Subcutaneous abdominal adipose tissue (tissue), 5 donors: Measurements from ENCODE around the gene KCNG2.
A peak's percentile ranks its signal among the peaks of the same experiment; 100 is the strongest.
"Not testable (repeated sequence)": the region's sequence is repeated elsewhere in the genome, so short reads cannot be mapped to it uniquely, and the experiment has no call there.

Source experiments
- H3K27ac ChIP-seq: one replicate; pipeline ENCODE4 v1.7.0; 2013; ENCODE audit warnings: low read depth, mild to moderate bottlenecking, inconsistent platforms, low read length, moderate library complexity
- H3K27me3 ChIP-seq, 5 donors: one replicate each; pipeline ENCODE4 v1.7.0; 2013; ENCODE audit warnings: low read length in 5 of 5, inconsistent platforms in 1 of 5; ENCODE audit not compliant: control insufficient read depth in 5 of 5, insufficient read depth in 4 of 5
- H3K36me3 ChIP-seq, 5 donors: one replicate each; pipeline ENCODE4 v1.7.0; 2013; ENCODE audit warnings: low read length in 5 of 5; ENCODE audit not compliant: control insufficient read depth in 5 of 5, insufficient read depth in 5 of 5
- H3K4me1 ChIP-seq, 5 donors: one replicate each; pipeline ENCODE4 v1.7.0; 2013; ENCODE audit warnings: low read length in 5 of 5, mild to moderate bottlenecking in 3 of 5, moderate library complexity in 1 of 5; ENCODE audit not compliant: control insufficient read depth in 5 of 5, insufficient read depth in 5 of 5
- H3K4me3 ChIP-seq, 5 donors: one replicate each; pipeline ENCODE4 v1.7.0; 2013; ENCODE audit warnings: low read length in 5 of 5, low read depth in 1 of 5
- H3K9ac ChIP-seq, 5 donors: one replicate each; pipeline ENCODE4 v1.7.0; 2013; ENCODE audit warnings: low read length in 5 of 5, mild to moderate bottlenecking in 4 of 5, moderate library complexity in 3 of 5
- H3K9me3 ChIP-seq, 5 donors: one replicate each; pipeline ENCODE4 v1.7.0; 2013; ENCODE audit warnings: low read length in 5 of 5; ENCODE audit not compliant: control insufficient read depth in 5 of 5
- donor health status: healthy.
- donor health status: healthy.
- donor health status: healthy.
- donor health status: healthy.
- donor health status: healthy.

The KCNG2 gene

GRCh38 chr18:79797518-79798345, at the start of gene KCNG2:
TSS of gene KCNG2 (plus strand) at chr18:79797938. CDS start at chr18:79863668, 65,730 bp downstream.
- peaks cover 0 to 24% (median 14%) of the 10 kb centered on the region in 5 donors for H3K4me1 ChIP-seq
- peaks cover 20 to 44% (median 33%) of the 10 kb centered on the region in 5 donors for H3K27me3 ChIP-seq

GRCh38 chr18:79748321-79749180, 49.2 kb upstream of the KCNG2 start:
- H3K27ac ChIP-seq = no peak overlapping the region
- peaks cover 0 to 64% (median 42%) of the 10 kb centered on the region in 5 donors for H3K36me3 ChIP-seq
- H3K27me3 ChIP-seq = no peaks in the 10 kb centered on the region
- H3K4me1 ChIP-seq = no peaks in the 10 kb centered on the region
- H3K9ac ChIP-seq = no peak overlapping the region
- H3K4me3 ChIP-seq = no peak overlapping the region
- no peaks in the 10 kb centered on the region for H3K9me3 ChIP-seq

More at GRCh38 chr18:79797518-79798345, at the start of gene KCNG2:
- Histone ChIP-seq H3K36me3 (no peaks in the 10 kb centered on the region), H3K9ac (no peak within 1 kb of the TSS), H3K27ac (no peak within 1 kb of the TSS), H3K9me3 (no peaks in the 10 kb centered on the region), H3K4me3 (peak within 1 kb of the TSS in 2 of 5 donors; percentile 39 to 49)

DNA sequence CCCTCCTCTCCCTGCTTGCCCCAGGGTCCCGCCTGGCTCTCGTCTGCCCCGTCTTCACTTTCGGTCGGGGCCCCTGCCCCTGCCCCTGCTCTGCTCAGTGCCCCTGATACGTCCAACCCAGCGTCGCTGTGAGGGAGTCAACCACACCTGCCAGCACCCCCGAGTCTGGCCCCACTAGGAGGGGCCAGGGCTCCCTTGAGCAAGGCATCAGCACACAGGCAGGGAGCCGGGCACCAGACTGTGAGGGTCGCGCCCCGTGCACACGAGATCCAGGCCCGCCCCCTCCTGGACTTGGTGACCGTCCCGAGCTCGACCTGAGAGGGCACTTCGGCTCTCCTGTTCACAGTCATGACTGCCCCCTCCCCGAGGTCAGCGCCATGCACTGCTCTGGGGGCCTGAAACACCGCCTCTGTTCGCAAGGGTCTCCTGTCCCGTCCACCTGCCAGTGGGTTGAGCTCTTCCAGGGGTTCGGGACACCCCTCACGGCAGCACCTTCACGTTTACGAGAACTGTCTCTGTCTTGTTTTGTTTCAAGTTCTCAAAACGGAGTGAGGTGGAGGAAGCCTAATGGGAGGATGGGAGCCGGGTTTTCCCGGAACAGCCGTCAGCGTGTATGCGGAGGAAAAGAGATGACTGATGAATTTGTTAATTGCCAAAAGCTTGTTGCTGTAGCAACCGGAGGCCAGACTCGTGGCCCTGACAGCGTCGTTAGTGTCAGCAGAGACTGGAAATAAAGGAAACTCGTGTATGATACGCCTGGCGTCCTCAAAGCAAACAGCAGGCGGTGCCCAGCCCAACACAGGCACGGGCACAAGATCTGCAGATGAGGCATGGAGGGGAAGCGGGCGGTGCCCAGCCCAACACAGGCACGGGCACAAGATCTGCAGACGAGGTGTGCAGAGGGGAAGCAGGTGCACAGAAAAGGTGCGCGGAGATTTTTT, 48.2 kb upstream of the KCNG2 start:
- Histone ChIP-seq H3K4me3 (no peak overlapping the region), H3K4me1 (no peaks in the 10 kb centered on the region), H3K9me3 (no peaks in the 10 kb centered on the region), H3K36me3 (peaks cover 0 to 65% (median 44%) of the 10 kb centered on the region in 5 donors), H3K27ac (no peak overlapping the region), H3K9ac (no peak overlapping the region), H3K27me3 (no peaks in the 10 kb centered on the region)

DNA sequence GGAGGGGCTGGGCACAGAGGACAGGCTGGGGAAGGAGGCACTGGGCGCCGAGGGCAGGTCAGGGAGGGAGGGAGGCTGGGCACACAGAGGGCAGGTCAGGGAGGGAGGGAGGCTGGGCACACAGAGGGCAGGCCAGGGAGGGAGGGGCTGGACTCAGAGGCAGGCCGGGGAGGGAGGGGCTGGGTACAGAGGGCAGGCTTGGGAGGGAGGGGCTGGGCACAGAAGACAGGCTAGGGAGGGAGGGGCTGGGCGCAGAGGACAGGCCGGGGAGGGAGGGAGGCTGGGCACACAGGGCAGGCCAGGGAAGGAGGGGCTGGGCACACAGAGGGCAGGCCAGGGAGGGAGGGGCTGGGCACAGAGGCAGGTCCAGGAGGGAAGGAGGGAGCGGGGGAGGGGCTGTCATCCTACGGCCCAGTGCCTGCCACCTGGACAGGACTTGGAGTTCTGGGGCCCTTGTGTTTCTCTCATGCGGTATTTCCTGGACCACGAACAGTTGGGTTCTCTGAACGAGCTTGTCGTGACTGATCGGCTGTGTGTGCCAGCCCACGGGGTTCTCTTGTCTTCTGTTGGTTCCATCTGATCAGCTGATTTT, 46.7 kb upstream of the KCNG2 start:
- H3K9me3 ChIP-seq = no peaks in the 10 kb centered on the region
- peaks cover 0 to 3% (median 0%) of the 10 kb centered on the region in 5 donors for H3K4me1 ChIP-seq
- peaks cover 0 to 75% (median 54%) of the 10 kb centered on the region in 5 donors for H3K36me3 ChIP-seq
- H3K4me3 ChIP-seq = no peak overlapping the region
- no peak overlapping the region for H3K9ac ChIP-seq
- peaks cover 0 to 3% (median 0%) of the 10 kb centered on the region in 5 donors for H3K27me3 ChIP-seq
- H3K27ac ChIP-seq = no peak overlapping the region

GRCh38 chr18:79751918-79752578, 45.7 kb upstream of the KCNG2 start:
- H3K4me3 ChIP-seq, H3K27me3 ChIP-seq, H3K9ac ChIP-seq, H3K27ac ChIP-seq, H3K4me1 ChIP-seq, H3K9me3 ChIP-seq: not testable (repeated sequence)
- peaks cover 0 to 68% (median 49%) of the 10 kb centered on the region in 5 donors for H3K36me3 ChIP-seq

DNA sequence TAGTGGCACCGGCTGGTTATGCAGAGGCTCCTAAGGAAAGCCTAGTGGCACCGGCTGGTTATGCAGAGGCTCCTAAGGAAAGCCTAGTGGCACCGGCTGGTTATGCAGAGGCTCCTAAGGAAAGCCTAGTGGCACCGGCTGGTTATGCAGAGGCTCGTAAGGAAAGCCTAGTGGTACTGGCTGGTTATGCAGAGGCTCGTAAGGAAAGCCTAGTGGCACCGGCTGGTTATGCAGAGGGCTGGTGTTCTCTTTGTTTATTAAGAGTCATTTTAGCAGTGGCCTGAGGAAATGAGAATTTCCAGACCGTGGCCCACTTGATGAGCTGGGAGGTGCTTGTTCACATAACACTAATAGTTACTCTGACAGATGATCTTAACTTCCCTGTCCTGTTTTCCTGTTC, 44.8 kb upstream of the KCNG2 start:
- H3K36me3 ChIP-seq = peaks cover 0 to 59% (median 45%) of the 10 kb centered on the region in 5 donors
- H3K4me3 ChIP-seq = not testable (repeated sequence)

DNA sequence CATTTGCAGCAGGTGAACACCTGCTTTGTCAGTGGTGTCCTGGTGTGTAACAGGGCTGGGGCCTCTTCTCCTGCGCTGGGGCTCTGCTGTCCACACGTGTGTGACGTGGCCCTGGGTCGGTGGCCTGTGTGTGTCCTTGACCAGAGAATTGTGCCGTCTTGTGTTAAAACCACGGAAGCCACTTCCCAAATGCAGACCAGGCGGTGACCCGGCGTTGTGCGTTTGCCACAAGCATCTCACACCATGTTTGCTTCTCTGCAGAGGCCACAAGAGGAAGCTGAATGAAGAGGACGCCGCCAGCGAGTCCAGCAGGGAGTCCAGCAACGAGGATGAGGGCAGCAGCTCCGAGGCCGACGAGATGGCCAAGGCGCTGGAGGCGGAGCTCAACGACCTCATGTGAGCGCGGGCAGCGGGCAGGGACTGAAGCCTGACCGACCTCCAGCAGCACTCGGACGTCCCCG, 44.3 kb upstream of the KCNG2 start:
- H3K36me3 ChIP-seq = peaks cover 0 to 55% (median 44%) of the 10 kb centered on the region in 5 donors
- H3K9ac ChIP-seq = no peak overlapping the region
- H3K4me1 ChIP-seq = peaks cover 0 to 3% (median 0%) of the 10 kb centered on the region in 5 donors
- no peak overlapping the region for H3K4me3 ChIP-seq
- no peaks in the 10 kb centered on the region for H3K9me3 ChIP-seq
- no peak overlapping the region for H3K27ac ChIP-seq
- H3K27me3 ChIP-seq = peaks cover 0 to 3% (median 0%) of the 10 kb centered on the region in 5 donors

More for the DNA sequence above, 44.8 kb upstream of the KCNG2 start:
- H3K9ac ChIP-seq, H3K9me3 ChIP-seq, H3K4me1 ChIP-seq, H3K27ac ChIP-seq, H3K27me3 ChIP-seq: not testable (repeated sequence)

GRCh38 chr18:79754022-79754761, 43.5 kb upstream of the KCNG2 start:
- H3K4me1 ChIP-seq = peaks cover 0 to 3% (median 0%) of the 10 kb centered on the region in 5 donors
- H3K27me3 ChIP-seq = peaks cover 0 to 3% (median 0%) of the 10 kb centered on the region in 5 donors
- no peak overlapping the region for H3K27ac ChIP-seq
- peaks cover 0 to under 1% (median 0%) of the 10 kb centered on the region in 5 donors for H3K9me3 ChIP-seq
- H3K36me3 ChIP-seq = peaks cover 0 to 47% (median 38%) of the 10 kb centered on the region in 5 donors
- H3K9ac ChIP-seq = no peak overlapping the region
- no peak overlapping the region for H3K4me3 ChIP-seq
